ENCODE results near the gene REC114. TPM values are rescaled to one million over a fixed set of nuclear protein-coding genes. Genes with fewer than 3 reads are reported as not detected.
"Not testable (repeated sequence)": the region's sequence is repeated elsewhere in the genome, so short reads cannot be mapped to it uniquely, and the experiment has no call there.

REC114 gene
- total RNA-seq, 1 donor: not detected

- no peak overlapping the region for H3K4me3 ChIP-seq (ENCODE audit: low read depth, low read length)
- TF ChIP-seq, protein P1, sequence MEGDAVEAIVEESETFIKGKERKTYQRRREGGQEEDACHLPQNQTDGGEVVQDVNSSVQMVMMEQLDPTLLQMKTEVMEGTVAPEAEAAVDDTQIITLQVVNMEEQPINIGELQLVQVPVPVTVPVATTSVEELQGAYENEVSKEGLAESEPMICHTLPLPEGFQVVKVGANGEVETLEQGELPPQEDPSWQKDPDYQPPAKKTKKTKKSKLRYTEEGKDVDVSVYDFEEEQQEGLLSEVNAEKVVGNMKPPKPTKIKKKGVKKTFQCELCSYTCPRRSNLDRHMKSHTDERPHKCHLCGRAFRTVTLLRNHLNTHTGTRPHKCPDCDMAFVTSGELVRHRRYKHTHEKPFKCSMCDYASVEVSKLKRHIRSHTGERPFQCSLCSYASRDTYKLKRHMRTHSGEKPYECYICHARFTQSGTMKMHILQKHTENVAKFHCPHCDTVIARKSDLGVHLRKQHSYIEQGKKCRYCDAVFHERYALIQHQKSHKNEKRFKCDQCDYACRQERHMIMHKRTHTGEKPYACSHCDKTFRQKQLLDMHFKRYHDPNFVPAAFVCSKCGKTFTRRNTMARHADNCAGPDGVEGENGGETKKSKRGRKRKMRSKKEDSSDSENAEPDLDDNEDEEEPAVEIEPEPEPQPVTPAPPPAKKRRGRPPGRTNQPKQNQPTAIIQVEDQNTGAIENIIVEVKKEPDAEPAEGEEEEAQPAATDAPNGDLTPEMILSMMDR (IDR thresholded peaks at IDR 0.05; ENCODE audit: insufficient read depth, low read length): no peak
- DNase-seq (ENCODE audit: low read depth): no peak
Measured at GRCh38 chr15:73538563-73539211, 95.7 kb downstream of the REC114 start.

DNA sequence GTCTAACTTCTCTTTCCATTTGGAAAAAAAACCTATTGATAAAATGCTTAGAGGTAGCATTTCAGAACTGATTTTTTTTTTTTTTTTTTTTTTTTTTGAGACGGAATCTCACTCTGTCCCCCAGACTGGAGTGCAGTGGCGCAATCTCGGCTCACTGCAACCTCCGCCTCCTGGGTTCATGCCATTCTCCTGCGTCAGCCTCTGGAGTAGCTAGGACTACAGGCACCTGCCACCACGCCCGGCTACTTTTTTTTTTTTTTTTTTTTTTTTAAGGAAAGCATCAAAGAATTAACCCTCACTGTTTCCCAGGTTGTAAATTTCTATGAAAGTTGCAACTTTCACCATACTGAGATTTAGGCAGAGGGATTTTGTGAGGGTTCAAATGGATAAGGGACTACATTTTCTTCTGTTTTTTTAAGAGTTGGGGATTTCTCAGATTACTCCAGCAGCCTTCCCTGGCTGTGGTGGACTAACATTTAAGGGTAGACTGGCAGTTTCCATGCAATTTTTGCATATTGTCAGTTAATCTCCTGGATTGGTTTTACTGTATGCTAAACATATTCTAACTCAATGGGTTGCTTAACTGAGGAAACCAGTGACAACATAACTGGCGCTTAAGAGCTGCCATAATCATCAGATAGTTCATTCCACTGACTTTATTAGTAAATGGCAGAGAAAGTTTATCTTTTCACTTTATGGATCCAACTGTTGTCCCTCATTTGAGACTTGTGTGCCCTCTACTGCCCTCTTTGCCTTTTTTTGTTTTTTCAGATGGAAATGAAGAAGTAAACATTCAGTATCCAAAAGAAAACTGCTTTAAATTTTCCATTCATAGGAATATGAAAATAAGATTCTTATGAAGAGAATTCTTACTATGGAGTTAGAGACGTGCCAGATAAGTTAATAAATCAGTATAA lies 96.5 kb downstream of the REC114 start:
- TF ChIP-seq, protein P1 (IDR thresholded peaks at IDR 0.05; ENCODE audit: insufficient read depth, low read length): no peak
- H3K4me3 ChIP-seq (ENCODE audit: low read depth, low read length): no peak overlapping the region
- no peak for DNase-seq (ENCODE audit: low read depth)

DNA sequence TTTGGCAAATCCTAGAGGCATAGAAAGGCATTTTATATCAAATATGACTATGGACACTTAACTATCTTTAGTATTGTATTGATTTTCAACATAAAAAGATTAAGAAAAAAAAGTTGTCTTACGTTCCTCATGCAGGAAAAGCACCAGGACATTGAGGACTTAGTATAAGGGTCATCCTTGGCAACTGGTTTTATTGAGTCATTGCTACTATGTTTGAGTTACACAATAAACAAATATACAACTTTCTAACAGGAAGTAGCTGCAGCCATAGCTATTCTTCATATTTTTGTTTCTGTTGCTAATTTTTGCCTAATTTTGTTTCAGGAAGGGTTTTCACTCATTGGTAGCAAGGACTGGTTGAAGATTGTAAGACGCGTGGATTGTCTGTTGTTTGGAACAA lies 97.2 kb downstream of the REC114 start:
- DNase-seq (ENCODE audit: low read depth): no peak
- TF ChIP-seq, protein P1 (IDR thresholded peaks at IDR 0.05; ENCODE audit: insufficient read depth, low read length): no peak
- no peak overlapping the region for H3K4me3 ChIP-seq (ENCODE audit: low read depth, low read length)

DNA sequence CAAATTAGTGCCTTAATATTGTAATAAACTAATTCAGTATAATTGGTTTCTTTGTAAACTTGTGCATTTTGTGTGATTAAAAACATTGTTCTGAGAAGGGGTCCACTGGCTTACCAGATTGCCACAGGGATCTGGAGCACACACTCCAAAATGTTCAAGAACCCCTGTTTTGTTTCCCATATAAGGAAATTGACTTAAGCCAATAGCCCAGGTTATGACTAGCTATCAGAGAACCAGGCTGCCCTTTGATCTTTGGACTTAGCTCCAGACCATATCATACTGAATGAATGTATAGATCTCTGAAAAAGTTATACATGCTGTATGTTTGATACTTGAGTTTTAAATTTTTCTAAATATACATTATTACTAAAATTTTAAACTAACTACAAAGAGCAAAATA lies 98.5 kb downstream of the REC114 start:
- no peak overlapping the region for H3K4me3 ChIP-seq (ENCODE audit: low read depth, low read length)
- no peak for DNase-seq (ENCODE audit: low read depth)
- TF ChIP-seq, protein P1 (IDR thresholded peaks at IDR 0.05; ENCODE audit: insufficient read depth, low read length): no peak

DNA sequence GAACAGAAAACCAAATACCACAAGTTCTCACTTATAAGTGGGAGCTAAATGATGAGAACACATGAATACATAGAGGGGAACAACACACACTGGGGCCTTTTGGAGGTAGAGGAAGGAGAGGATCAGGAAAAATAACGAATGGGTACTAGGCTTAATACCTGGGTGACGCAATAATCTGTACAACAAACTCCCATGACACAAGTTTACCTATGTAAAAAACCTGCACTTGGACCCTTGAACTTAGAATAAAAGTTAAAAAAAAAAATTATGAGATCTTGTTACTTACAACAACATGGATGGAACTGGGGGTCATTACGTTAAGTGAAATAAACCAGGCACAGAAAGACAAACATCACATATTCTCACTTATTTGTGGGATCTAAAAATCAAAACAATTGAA lies 106.0 kb downstream of the REC114 start:
- H3K4me3 ChIP-seq (ENCODE audit: low read depth, low read length); DNase-seq (ENCODE audit: low read depth): not testable (repeated sequence)

- TF ChIP-seq, protein P1 (IDR thresholded peaks at IDR 0.05; ENCODE audit: insufficient read depth, low read length): no peak
- no peak overlapping the region for H3K4me3 ChIP-seq (ENCODE audit: low read depth, low read length)
- DNase-seq (ENCODE audit: low read depth): no peak
Measured at GRCh38 chr15:73550190-73550589, 107.2 kb downstream of the REC114 start.

DNA sequence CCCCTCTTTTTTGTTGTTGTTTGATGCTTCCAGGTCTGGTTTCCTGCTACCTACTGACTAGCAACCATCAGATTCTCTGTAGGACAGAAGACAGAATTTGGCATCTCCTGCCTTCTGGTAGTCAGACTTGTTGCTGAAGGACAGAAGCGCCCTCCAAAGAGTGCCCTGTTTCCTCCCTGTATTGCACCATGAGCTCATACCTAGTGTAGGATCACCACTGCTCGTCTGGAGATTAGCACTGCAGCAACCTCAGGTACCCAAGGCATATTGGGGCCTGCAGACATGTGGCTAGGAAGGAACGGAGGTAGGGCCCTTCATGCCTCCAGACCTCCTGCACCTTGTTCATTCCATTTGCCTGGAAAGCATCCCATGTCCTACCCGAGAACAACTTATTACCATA lies 112.1 kb downstream of the REC114 start:
- no peak overlapping the region for H3K4me3 ChIP-seq (ENCODE audit: low read depth, low read length)
- DNase-seq (ENCODE audit: low read depth): no peak
- TF ChIP-seq, protein P1 (IDR thresholded peaks at IDR 0.05; ENCODE audit: insufficient read depth, low read length): no peak
